BE2C (cell line): ENCODE measurements around the gene EPS8.

ENCODE experiments used
- DNase-seq: peaks from one replicate; pipeline ENCODE4 v3.0.0-alpha.2; 2020
- H3K27me3 ChIP-seq: fragments of 250-450 bp; sonication (Bioruptor Pico); 2 replicates; pipeline ENCODE4 v1.5.1; 2020; ENCODE audit warnings: mild to moderate bottlenecking
- H3K36me3 ChIP-seq: fragments of 250-450 bp; sonication (Bioruptor Pico); 2 replicates; pipeline ENCODE4 v1.5.1; 2020; ENCODE audit warnings: mild to moderate bottlenecking
- H3K4me1 ChIP-seq: fragments of 250-450 bp; sonication (Bioruptor Pico); 2 replicates; pipeline ENCODE4 v1.5.1; 2020
- H3K4me3 ChIP-seq: 2 replicates; pipeline ENCODE4 v1.5.1; 2011; ENCODE audit warnings: low read depth, low read length
- H3K9me3 ChIP-seq: fragments of 250-450 bp; sonication (Bioruptor Pico); 2 replicates; pipeline ENCODE4 v1.5.1; 2020
- TF ChIP-seq, protein P1 (sequence below): IDR thresholded peaks from 2 replicates; pipeline ENCODE4 v1.5.1; 2012; ENCODE audit warnings: mild to moderate bottlenecking, low read depth, low read length

The EPS8 gene

GRCh38 chr12:15829949-15830348, 40.8 kb upstream of the EPS8 start:
- TF ChIP-seq, protein P1, sequence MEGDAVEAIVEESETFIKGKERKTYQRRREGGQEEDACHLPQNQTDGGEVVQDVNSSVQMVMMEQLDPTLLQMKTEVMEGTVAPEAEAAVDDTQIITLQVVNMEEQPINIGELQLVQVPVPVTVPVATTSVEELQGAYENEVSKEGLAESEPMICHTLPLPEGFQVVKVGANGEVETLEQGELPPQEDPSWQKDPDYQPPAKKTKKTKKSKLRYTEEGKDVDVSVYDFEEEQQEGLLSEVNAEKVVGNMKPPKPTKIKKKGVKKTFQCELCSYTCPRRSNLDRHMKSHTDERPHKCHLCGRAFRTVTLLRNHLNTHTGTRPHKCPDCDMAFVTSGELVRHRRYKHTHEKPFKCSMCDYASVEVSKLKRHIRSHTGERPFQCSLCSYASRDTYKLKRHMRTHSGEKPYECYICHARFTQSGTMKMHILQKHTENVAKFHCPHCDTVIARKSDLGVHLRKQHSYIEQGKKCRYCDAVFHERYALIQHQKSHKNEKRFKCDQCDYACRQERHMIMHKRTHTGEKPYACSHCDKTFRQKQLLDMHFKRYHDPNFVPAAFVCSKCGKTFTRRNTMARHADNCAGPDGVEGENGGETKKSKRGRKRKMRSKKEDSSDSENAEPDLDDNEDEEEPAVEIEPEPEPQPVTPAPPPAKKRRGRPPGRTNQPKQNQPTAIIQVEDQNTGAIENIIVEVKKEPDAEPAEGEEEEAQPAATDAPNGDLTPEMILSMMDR: no peak
- Histone ChIP-seq H3K4me1 (no peaks in the 10 kb centered on the region), H3K27me3 (peaks cover 29% of the 10 kb centered on the region), H3K4me3 (no peak overlapping the region), H3K9me3 (no peaks in the 10 kb centered on the region), H3K36me3 (no peaks in the 10 kb centered on the region)
- no peak for DNase-seq

- no peaks in the 10 kb centered on the region for H3K36me3 ChIP-seq
- TF ChIP-seq, protein P1: no peak
- peaks cover 22% of the 10 kb centered on the region for H3K27me3 ChIP-seq
- H3K9me3 ChIP-seq: no peaks in the 10 kb centered on the region
- no peak for DNase-seq
- no peaks in the 10 kb centered on the region for H3K4me1 ChIP-seq
- no peak overlapping the region for H3K4me3 ChIP-seq
Observed at GRCh38 chr12:15829255-15829654, 40.1 kb upstream of the EPS8 start.

DNA sequence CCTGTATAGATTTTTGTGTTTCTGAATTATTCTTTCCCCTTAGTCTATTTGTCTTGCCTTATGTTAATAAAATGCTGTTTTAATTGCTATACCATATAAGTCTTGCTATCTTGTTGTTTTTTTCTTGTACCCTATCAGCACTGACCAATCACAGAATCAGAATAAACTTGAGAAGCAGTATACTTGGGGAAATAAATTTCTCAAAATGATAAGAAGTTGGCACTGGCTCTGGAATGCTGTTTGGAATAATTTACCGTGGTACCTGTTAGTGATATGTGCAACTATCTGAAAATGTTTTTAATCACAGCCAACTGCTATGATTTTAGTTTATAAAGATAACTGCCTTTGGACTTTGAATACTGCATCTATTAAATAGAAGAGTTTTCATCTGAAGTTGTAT, 37.9 kb upstream of the EPS8 start:
- no peaks in the 10 kb centered on the region for H3K9me3 ChIP-seq
- H3K4me1 ChIP-seq: no peaks in the 10 kb centered on the region
- H3K36me3 ChIP-seq: no peaks in the 10 kb centered on the region
- TF ChIP-seq, protein P1: no peak
- H3K4me3 ChIP-seq: no peak overlapping the region
- no peak for DNase-seq
- H3K27me3 ChIP-seq: peaks cover under 1% of the 10 kb centered on the region

DNA sequence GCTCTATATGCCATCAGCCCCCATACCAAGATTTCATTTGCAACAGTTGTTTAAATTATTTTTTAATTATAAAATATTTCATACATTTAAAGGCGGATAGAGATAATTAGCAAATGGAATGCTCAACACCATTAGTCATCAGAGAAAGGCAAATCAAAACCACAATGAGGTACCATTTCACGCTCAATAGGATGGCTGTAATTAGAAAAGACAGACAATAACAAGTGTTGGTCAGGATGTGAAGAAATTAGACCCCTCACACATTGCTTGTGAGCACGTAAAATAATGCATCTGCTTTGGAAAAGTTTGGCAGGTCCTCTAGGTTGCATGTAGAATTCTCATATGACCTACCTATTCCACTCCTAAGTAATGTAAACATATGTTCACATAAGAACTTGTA, 35.3 kb upstream of the EPS8 start:
- no peaks in the 10 kb centered on the region for H3K4me1 ChIP-seq
- H3K4me3 ChIP-seq: no peak overlapping the region
- TF ChIP-seq, protein P1: no peak
- no peaks in the 10 kb centered on the region; the same call in 1 of the 2 replicates for H3K27me3 ChIP-seq
- no peaks in the 10 kb centered on the region for H3K9me3 ChIP-seq
- DNase-seq: no peak
- H3K36me3 ChIP-seq: no peaks in the 10 kb centered on the region

DNA sequence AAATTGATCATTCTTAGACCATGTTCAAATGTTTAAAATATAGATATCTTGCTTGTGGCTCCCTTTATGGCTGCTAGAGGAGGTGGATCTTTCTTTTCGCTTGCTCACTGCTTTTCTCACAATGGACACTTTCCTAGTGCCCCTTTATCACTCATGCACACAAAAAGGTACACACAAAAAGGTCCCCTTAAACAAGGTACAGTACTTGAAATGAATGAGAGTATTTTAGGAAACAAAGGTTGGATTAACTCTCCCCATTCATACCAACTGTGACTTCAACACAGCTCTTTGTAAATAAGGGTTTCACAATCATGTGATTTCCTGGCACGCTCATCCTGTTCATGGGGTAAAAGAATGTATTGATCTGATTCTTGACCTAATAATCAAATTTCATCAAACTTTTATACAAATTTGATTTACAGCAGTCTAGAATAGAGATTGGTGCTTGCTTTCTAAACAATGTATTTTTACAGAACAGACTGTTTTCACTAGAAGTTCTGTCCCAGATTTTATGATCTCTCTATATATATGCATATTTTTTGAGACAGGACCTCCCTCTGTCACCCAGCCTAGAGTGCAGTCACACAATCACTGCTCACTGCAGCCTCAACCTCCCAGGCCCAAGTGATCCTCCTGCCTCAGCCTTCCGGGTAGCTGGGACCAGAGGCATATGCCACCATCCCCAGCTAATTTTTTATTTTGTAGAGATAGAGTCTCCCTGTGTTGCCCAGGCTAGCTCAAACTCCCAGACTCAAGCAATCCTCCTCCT, 34.4 kb upstream of the EPS8 start:
- Histone ChIP-seq H3K9me3 (no peaks in the 10 kb centered on the region), H3K4me3 (no peak overlapping the region), H3K36me3 (no peaks in the 10 kb centered on the region), H3K4me1 (no peaks in the 10 kb centered on the region), H3K27me3 (no peaks in the 10 kb centered on the region; the same call in 1 of the 2 replicates)
- DNase-seq: no peak
- TF ChIP-seq, protein P1: no peak

DNA sequence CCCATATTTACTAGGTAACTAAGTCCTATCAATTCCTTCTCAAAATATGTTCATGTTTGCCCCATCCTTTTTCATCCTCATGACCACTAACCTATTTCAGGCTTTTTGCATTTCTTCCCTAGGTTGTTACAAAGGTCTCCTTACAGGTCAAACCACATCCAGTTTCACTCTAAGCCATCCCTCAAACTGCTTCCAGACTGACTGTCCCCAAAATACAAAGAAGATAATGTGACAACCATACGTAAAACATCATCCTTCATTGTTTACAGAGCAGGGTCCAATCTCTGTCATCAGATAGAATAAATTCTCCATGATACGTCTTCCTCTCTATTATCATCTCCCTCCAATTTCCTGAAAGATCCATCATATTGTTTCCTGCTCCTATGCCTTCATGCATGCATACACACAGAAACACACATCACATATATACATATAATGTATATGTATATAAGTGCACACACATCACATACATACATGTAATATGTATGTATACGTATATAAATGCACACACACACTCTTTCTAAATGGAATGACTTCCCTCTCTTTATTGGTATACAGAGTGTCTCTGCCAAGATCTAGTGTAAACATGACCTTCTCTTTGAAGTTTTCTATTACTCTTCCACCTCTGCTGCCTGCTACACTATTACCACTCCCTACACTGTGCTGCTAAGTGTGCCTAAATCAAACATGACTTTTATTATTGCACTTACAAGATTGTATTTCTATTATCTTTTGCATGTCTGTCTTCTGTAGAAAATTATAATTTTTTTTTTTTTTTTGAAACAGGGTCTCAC, 30.7 kb upstream of the EPS8 start:
- Histone ChIP-seq H3K4me1 (no peaks in the 10 kb centered on the region), H3K9me3 (no peaks in the 10 kb centered on the region), H3K36me3 (no peaks in the 10 kb centered on the region), H3K4me3 (no peak overlapping the region), H3K27me3 (no peaks in the 10 kb centered on the region)
- TF ChIP-seq, protein P1: no peak
- DNase-seq: no peak
